A673 (cell line): ENCODE results near the gene SIX6. TPM values are rescaled to one million over a fixed set of nuclear protein-coding genes. Genes with fewer than 3 reads are reported as not detected.

Source experiments
- BruUV-seq: library from RNA; stranded (reverse); fragments of 400-500 nt; replicated peaks from 2 replicates; lab custom pipeline; 2021; lab: Mats Ljungman, UMichigan
- CTCF ChIA-PET: fragments of 300-600 bp; sonication (Branson Sonifier 250); formaldehyde crosslinking; loops from one replicate; lab custom pipeline; 2022; ENCODE audit warnings: antibody characterized with exemption; lab: Charles Lee
- POLR2A ChIA-PET: fragments of 300-600 bp; sonication (Branson Sonifier 250); formaldehyde crosslinking; loops from one replicate; lab custom pipeline; 2022; ENCODE audit warnings: antibody characterized with exemption; ENCODE audit not compliant: low non-redundant PET; lab: Charles Lee
- DNase-seq: peaks from one replicate; pipeline ENCODE4 v3.0.0-alpha.2; 2015; ENCODE audit warnings: low spot score
- H3K27ac ChIP-seq: fragments of 200-600 bp; sonication (generic); 2 replicates; pipeline ENCODE4 v1.5.1; 2016; ENCODE audit warnings: mixed run types, low read depth, mild to moderate bottlenecking, mixed read lengths, antibody characterized with exemption, low read length; ENCODE audit not compliant: poor library complexity, severe bottlenecking
- H3K27me3 ChIP-seq: fragments of 200-600 bp; sonication (generic); replicated peaks from 2 replicates; pipeline ENCODE4 v1.6.1; 2017; ENCODE audit warnings: mixed run types, low read depth, mild to moderate bottlenecking, mixed read lengths, antibody characterized with exemption, low read length; ENCODE audit not compliant: insufficient read depth, poor library complexity
- H3K36me3 ChIP-seq: fragments of 200-600 bp; sonication (generic); 2 replicates; pipeline ENCODE4 v1.6.1; 2016; ENCODE audit warnings: mixed run types, mild to moderate bottlenecking, mixed read lengths, antibody characterized with exemption, low read length; ENCODE audit not compliant: insufficient read depth, poor library complexity, severe bottlenecking
- H3K4me1 ChIP-seq: fragments of 200-600 bp; sonication (generic); 2 replicates; pipeline ENCODE4 v1.6.1; 2017; ENCODE audit warnings: mixed run types, mild to moderate bottlenecking, mixed read lengths, antibody characterized with exemption, low read length; ENCODE audit not compliant: insufficient read depth, poor library complexity, severe bottlenecking
- H3K4me3 ChIP-seq: fragments of 200-600 bp; sonication (generic); 2 replicates; pipeline ENCODE4 v1.5.1; 2016; ENCODE audit warnings: low read depth, mixed run types, mild to moderate bottlenecking, mixed read lengths, low read length; ENCODE audit not compliant: poor library complexity, severe bottlenecking
- H3K9me3 ChIP-seq: fragments of 200-600 bp; sonication (generic); 2 replicates; pipeline ENCODE4 v1.6.1; 2016; ENCODE audit warnings: mixed run types, low read depth, mild to moderate bottlenecking, mixed read lengths, antibody characterized with exemption, low read length; ENCODE audit not compliant: poor library complexity, severe bottlenecking
- CTCF ChIP-seq: fragments of 300-800, 200-600 bp; sonication (generic); conservative IDR thresholded peaks from 2 replicates; pipeline ENCODE4 v1.5.1; 2017; ENCODE audit warnings: low read depth, mild to moderate bottlenecking, antibody characterized with exemption, low read length, moderate library complexity, mixed read lengths
- EZH2 ChIP-seq: fragments of 200-600 bp; sonication (generic); IDR thresholded peaks from 2 replicates; pipeline ENCODE4 v1.6.1; 2017; ENCODE audit warnings: borderline replicate concordance, low read depth, mild to moderate bottlenecking, mixed read lengths, antibody characterized with exemption, low read length; ENCODE audit not compliant: poor library complexity, severe bottlenecking
- intact Hi-C: fragments of 100-400 bp; cut with micrococcal nuclease; formaldehyde crosslinking; loops from one replicate; pipeline ENCODE4 v1.10.0; 2022; ENCODE audit not compliant: unreplicated experiment
- total RNA-seq: library from RNA; stranded (reverse); gene quantifications from 2 replicates; pipeline ENCODE4 v1.2.3, GENCODE V29; 2021

Gene SIX6
- total RNA-seq, 1 experiment from 2014 or later, result 0.13 TPM

GRCh38 chr14:60502541-60502940 lies 6.4 kb upstream of the SIX6 start:
- Histone ChIP-seq H3K9me3 (no peaks in the 10 kb centered on the region), H3K27me3 (peaks cover 38% of the 10 kb centered on the region), H3K4me3 (no peak overlapping the region), H3K4me1 (no peaks in the 10 kb centered on the region), H3K27ac (no peak overlapping the region), H3K36me3 (no peaks in the 10 kb centered on the region)
- intact Hi-C loops, result no loop called here
- TF ChIP-seq CTCF, result no peak
- TF ChIP-seq EZH2, result no peak
- POLR2A ChIA-PET, result no interaction called here
- CTCF ChIA-PET, result no interaction called here
- no TSS peak for BruUV-seq
- no peak for DNase-seq

GRCh38 chr14:60505448-60505847 lies 3.5 kb upstream of the SIX6 start:
- intact Hi-C loops, result no loop called here
- Histone ChIP-seq H3K27me3 (peaks cover 67% of the 10 kb centered on the region), H3K4me1 (peaks cover 7% of the 10 kb centered on the region), H3K27ac (no peak overlapping the region), H3K36me3 (no peaks in the 10 kb centered on the region), H3K4me3 (no peak overlapping the region), H3K9me3 (no peaks in the 10 kb centered on the region)
- BruUV-seq, result no TSS peak
- no peak for TF ChIP-seq CTCF
- no peak for TF ChIP-seq EZH2
- CTCF ChIA-PET, result no interaction called here
- POLR2A ChIA-PET, result no interaction called here
- no peak for DNase-seq

GRCh38 chr14:60506010-60506409 lies 2.9 kb upstream of the SIX6 start:
- H3K27ac ChIP-seq, result no peak overlapping the region
- POLR2A ChIA-PET, result no interaction called here
- BruUV-seq, result no TSS peak
- intact Hi-C loops, result no loop called here
- CTCF ChIA-PET, result no interaction called here
- no peak for DNase-seq
- H3K36me3 ChIP-seq, result no peaks in the 10 kb centered on the region
- H3K4me1 ChIP-seq, result peaks cover 7% of the 10 kb centered on the region
- no peaks in the 10 kb centered on the region for H3K9me3 ChIP-seq
- H3K27me3 ChIP-seq, result peaks cover 72% of the 10 kb centered on the region
- no peak for TF ChIP-seq EZH2
- no peak for TF ChIP-seq CTCF
- no peak overlapping the region for H3K4me3 ChIP-seq
